ENCODE results near the gene RNF126.
"Not testable (repeated sequence)": the region's sequence is repeated elsewhere in the genome, so short reads cannot be mapped to it uniquely, and the experiment has no call there.

RNF126 gene

GRCh38 chr19:645912-646778 is 16.9 kb downstream of the RNF126 start:
- DNase-seq: no peak

GRCh38 chr19:644789-645188 is 18.2 kb downstream of the RNF126 start:
- no peak for DNase-seq

DNA sequence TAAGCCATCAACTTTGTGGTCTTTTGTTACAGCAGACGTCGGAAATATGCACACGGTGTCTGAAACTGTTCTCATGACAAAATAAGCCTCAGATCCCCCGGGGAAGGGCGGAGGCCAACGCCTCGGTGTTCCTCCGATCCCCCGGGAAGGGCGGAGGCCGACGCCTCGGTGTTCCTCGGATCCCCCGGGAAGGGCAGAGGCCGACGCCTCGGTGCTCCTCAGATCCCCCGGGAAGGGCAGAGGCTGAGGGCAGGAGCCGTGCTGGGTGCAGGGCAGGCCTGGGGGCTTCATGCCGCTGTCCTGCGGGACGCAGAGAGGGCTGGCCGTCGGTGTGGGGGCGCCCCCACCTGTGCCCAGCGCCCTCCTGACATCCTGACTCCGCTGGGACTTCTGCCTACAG is 18.7 kb downstream of the RNF126 start:
- DNase-seq: no peak

GRCh38 chr19:643736-644135 is 19.3 kb downstream of the RNF126 start:
- no peak for DNase-seq

GRCh38 chr19:642767-643727 is 20.0 kb downstream of the RNF126 start:
- no peak for DNase-seq

- DNase-seq: no peak
Observed at GRCh38 chr19:641702-642101, 21.3 kb downstream of the RNF126 start.

DNA sequence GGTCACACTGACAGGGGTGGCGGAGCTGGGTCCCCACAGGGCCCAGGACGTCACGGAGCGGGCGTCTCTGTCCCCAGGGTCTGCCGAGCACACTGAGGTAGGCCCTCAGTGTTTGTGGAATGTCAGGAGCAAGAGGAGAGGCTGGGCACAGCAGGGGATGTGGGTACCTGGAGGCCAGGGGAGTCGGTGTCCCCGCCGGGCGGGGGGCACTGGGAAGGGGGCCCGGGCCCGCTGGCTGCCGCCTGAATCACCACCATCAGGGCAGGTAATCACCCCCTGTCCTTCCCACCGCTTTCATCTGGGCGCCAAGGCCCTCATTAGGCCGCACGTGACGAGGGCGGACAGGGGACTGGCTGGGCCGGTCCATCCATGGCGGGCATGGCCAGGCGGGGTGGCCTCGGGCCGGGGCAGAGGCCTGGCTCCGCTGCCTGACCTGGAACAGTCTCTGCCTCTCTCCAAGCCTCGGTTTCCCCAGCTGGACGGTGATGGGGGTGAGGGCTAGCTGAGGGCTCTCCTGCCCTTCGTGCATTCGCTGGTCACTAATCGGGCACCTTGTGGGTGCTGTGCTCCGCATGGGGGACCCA is 22.3 kb downstream of the RNF126 start:
- no peak for DNase-seq

DNA sequence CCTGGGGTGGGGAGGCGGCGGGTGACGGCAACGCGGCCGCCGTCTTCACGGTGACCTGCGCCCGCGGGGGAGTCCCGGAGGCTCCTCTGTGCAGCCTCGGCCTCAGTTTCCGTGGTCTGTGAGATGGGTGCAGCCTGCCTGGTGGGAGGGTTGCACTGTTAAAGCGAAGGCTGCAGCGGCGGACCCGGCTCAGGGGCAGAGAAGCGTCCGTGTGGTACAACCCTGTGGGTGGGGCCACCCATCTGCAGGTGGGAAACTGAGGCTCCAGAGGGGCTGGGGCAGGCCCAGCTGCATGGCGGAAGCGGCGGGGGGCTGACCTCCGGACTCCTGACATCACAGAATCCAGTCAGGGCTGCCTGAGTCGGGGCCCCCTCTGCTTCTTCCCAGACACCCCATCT is 22.9 kb downstream of the RNF126 start:
- no peak for DNase-seq

- peak; percentile 91 for DNase-seq
Observed at GRCh38 chr19:639253-640160, 23.5 kb downstream of the RNF126 start, which contains the start of gene FGF22. FGF22 (plus strand) TSS chr19:639879; CDS start chr19:639926, 47 bp downstream.

- no peak for DNase-seq
Observed at GRCh38 chr19:638906-639252, 24.1 kb downstream of the RNF126 start.

DNA sequence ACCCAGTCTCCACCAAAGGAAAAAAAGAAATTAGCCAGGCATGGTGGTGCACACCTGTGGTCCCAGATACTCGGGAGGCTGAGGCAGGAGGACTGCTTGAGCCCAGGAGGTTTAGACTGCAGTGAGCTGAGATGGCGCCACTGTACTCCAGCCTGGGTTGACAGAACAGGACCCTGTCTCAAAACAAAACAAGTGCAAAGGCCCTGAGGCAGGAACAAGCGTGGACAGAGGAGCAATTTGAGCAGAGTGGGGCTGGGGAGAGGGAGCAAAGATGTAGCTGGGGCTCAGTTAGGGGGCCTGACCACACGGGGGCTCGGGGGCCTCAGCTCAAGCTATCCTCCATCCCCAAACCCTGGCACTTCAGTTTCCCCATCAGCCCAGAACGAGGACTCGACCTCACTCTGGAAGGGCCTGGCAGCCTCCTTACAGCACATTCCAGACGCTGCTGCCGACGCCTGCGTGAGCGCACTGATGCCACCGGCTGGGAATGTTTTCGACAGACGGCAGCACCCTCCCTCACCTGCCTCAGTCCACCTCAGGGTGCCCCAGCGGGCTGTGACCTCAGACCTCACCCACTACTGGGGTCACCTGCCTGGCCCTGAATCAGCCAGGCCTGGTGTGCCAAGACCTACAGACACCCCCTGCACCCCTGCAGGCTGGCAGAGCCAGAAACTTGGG is 27.9 kb downstream of the RNF126 start:
- DNase-seq: no peak

GRCh38 chr19:633786-634639 is 29.0 kb downstream of the RNF126 start:
- no peak for DNase-seq

DNA sequence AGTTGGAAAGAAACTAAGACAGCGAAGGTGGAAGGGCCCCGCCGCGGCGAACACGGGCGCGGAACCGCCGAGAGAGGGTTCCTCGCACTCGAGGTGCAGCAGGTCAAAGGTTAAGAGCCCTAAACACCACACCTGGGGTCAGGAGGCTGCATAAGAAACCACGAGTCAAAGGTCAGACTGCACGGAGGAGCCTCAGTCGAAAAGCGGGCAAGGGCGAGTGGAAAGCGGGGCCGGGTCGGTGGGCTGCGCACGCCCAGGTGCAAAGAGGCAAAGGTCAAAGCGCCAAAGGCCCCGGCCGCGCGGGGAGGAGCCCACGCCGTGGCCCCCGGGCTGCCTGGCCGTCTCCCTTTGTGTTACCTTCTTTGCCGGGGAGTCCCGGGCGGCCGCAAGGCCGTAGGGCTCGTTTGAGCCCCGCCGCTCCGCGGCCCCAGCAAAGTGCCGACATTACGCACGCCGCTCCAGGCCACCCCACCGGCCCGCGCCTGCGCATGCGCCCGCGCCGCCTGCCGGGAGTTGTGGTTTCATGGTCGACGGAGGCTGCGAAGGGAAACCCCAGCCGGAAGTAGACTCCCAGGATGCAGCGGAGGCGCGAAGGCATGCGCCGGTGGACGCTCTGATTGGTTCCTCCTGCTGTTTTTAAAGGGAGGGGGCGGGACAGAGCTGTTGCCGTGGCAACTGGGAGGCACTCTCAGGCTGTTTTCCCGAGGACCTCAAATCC is 29.8 kb downstream of the RNF126 start, which contains the start of gene POLRMT:
TSS of gene POLRMT (minus strand) at position 470 of the 718 bp plus-strand sequence. CDS start at position 445, 25 bp downstream.
- peak; percentile 99 for DNase-seq

DNA sequence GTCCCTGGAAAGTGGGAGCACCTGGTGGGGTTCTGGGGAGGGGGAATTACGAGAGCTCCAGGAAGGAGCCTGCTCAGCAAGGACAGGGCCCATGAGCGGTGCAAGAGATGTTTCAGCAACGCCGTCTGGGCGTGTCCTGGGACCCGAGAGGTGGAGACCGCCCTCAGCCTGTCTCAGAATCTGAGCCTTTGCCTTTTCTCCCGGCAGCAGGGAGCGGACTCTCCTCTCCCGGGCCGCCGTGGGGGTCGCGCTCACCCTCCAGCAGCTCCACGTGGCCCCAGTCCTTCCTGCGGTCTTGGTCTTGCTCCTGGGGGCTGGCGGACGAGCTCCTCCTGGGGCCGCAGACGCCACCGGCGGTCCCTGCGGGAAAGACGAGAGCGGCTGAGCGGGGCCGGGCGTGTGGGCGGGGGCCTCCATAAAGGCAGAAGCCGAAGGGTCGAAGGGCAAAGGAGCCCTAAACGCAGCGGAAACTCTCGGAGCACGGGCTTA is 30.4 kb downstream of the RNF126 start:
- peak; percentile 75 for DNase-seq

- DNase-seq: no peak
Observed at GRCh38 chr19:629961-630714, 32.9 kb downstream of the RNF126 start.

GRCh38 chr19:629515-629914 is 33.5 kb downstream of the RNF126 start:
- not testable (repeated sequence) for DNase-seq

DNA sequence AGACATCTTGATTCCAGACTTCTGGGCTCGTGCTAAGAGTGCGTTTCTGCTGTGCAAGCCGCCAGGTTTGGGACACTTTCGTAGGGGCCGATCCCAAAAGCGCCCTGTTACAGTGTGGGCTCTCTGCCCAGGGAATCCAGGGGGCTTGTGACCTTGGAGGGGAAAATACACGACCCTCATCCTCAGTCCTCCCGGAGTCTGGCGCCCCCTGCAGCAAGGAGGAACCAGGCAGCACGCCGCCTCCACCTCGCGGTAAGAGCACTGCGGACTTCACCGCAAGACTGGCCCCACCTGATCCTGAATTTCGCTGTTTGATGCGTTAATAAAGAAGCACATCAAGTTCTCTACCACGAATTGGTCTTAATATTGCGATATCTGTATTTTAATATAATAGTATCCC is 34.8 kb downstream of the RNF126 start:
- no peak for DNase-seq

DNA sequence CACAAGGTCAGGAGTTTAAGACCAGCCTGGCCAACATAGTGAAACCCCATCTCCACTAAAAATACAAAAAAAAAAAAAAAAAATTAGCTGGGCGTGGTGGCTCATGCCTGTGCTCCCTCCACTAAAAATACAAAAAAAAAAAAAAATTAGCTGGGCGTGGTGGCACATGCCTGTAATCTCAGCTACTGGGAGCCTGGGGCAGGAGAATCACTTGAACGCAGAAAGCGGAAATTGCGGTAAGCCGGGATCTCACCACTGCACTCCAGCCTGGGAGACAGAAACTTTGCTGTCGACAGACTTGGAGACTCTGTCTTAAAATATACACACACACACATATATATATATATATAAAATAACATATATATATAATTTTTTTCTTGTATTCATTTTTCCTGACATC is 36.4 kb downstream of the RNF126 start:
- DNase-seq: not testable (repeated sequence)

DNA sequence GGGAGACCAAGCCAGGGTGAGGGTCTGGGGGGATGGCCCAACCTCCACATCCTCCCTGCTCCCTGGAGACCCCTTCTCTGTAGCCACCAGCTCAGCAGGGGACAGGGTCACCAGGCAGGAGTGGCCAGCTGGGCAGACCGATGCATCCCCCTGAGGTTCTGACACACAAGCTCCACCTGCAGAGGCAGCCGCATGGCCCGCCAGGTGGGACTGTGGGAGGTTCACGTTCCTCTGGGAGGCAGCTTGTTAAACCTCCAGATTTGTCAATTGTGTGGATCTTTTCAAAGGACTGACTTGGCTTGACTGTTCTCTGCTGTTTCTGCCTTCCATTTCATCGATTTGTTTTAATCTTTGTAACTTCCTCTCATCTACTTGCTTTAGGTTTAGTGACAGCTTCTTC is 37.8 kb downstream of the RNF126 start:
- no peak for DNase-seq

Measured in inflammatory macrophage treated with lipopolysaccharide for 4 hours (primary cell).